ENCODE results near the gene CNGA2.

CNGA2 gene

DNA sequence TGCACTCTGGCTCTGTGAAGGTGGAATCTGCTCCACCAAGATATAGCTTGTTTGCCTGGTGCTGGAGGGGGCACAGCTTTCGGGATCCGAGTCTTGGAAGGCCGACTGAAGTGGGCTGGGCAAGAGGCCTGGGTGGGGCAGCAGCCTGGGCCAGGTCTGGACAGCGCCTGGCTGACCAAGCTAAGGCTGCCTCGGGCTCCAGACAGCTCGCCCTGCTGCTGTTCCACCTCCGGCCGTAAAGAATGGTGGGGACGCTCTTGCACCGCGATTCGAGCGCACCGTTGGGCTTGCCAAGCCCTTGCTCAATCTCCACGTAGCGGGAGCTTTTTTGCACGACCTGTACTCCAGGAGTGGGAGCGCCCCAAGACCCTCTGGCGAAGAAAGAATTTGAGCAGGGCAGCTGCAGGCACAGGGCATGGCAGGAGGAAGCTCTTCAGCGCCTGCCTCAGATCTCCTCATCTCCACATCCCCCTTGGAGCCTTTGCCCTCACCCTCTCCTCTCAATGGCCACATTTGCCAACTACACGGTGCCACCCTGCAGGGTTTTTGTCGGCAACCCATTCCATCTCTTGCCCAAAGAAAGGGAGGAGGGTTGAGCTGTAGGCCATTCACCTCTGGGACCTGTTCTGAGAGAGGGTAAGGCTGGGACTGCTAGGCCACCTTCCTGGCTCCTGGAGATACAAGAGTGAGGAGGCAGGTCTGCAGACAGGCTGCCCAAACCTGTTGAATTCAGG is 18.9 kb downstream of the CNGA2 start:
- TF ChIP-seq EZH2 (IDR thresholded peaks at IDR 0.05; ENCODE audit: borderline replicate concordance, low read depth, low read length, severe bottlenecking), result no peak
- TF ChIP-seq, protein P1, sequence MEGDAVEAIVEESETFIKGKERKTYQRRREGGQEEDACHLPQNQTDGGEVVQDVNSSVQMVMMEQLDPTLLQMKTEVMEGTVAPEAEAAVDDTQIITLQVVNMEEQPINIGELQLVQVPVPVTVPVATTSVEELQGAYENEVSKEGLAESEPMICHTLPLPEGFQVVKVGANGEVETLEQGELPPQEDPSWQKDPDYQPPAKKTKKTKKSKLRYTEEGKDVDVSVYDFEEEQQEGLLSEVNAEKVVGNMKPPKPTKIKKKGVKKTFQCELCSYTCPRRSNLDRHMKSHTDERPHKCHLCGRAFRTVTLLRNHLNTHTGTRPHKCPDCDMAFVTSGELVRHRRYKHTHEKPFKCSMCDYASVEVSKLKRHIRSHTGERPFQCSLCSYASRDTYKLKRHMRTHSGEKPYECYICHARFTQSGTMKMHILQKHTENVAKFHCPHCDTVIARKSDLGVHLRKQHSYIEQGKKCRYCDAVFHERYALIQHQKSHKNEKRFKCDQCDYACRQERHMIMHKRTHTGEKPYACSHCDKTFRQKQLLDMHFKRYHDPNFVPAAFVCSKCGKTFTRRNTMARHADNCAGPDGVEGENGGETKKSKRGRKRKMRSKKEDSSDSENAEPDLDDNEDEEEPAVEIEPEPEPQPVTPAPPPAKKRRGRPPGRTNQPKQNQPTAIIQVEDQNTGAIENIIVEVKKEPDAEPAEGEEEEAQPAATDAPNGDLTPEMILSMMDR (IDR thresholded peaks at IDR 0.05; ENCODE audit: borderline replicate concordance, extremely low read depth, low read length, poor library complexity, severe bottlenecking), result no peak
- H2AFZ ChIP-seq (ENCODE audit: low read depth, low read length), result no peak overlapping the region

DNA sequence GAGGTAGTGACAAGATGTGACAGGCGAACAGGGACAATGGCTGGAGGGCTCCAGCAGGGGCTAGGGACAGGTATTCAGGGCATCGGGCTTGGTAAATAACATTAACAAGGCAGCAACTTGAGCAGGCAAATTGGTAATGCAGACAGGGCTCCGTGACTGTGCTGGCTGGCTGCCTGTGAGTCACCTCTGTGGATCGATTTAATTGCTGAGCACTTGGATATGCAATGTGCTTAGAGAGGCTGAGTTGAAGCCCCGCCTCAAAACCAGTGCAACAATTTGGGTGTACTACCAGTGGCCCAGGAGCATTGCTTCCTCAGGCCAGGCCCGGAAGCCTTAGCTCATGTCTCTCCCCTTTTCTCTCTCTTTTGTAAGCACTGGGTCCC is 19.5 kb downstream of the CNGA2 start:
- Histone ChIP-seq H3K36me3 (ENCODE audit: insufficient read depth, low read length) (no peaks in the 10 kb centered on the region), H3K27me3 (ENCODE audit: insufficient read depth, low read length, poor library complexity) (no peaks in the 10 kb centered on the region), H4K20me1 (ENCODE audit: insufficient read depth, low read length) (no peaks in the 10 kb centered on the region), H3K4me2 (ENCODE audit: insufficient read depth, low read length) (no peak overlapping the region), H2AFZ (ENCODE audit: low read depth, low read length) (no peak overlapping the region), H3K9me3 (ENCODE audit: insufficient read depth, low read length, severe bottlenecking) (no peaks in the 10 kb centered on the region), H3K4me1 (ENCODE audit: insufficient read depth, low read length) (no peaks in the 10 kb centered on the region), H3K9ac (ENCODE audit: low read depth, low read length) (no peak overlapping the region), H3K4me3 (ENCODE audit: low read depth in 1 of 2, low read length in 2 of 2) (no peak overlapping the region), H3K27ac (ENCODE audit: low read length) (no peak overlapping the region), H3K79me2 (ENCODE audit: insufficient read depth, low read length) (no peaks in the 10 kb centered on the region)
- TF ChIP-seq, protein P1 (IDR thresholded peaks at IDR 0.05; ENCODE audit: borderline replicate concordance, extremely low read depth, low read length, poor library complexity, severe bottlenecking), result no peak
- TF ChIP-seq EZH2 (IDR thresholded peaks at IDR 0.05; ENCODE audit: borderline replicate concordance, low read depth, low read length, severe bottlenecking), result no peak
- ATAC-seq (ENCODE audit: insufficient read depth, low read depth), result no peak
- DNase-seq, result no peak

More for the DNA sequence above, 18.9 kb downstream of the CNGA2 start:
- ATAC-seq (ENCODE audit: insufficient read depth, low read depth) (no peak), DNase-seq (no peak)
- Histone ChIP-seq H3K27me3 (ENCODE audit: insufficient read depth, low read length, poor library complexity) (no peaks in the 10 kb centered on the region), H3K36me3 (ENCODE audit: insufficient read depth, low read length) (no peaks in the 10 kb centered on the region), H3K79me2 (ENCODE audit: insufficient read depth, low read length) (no peaks in the 10 kb centered on the region), H3K4me2 (ENCODE audit: insufficient read depth, low read length) (no peak overlapping the region), H3K9ac (ENCODE audit: low read depth, low read length) (no peak overlapping the region), H3K4me3 (ENCODE audit: low read depth in 1 of 2, low read length in 2 of 2) (no peak overlapping the region), H3K27ac (ENCODE audit: low read length) (no peak overlapping the region), H4K20me1 (ENCODE audit: insufficient read depth, low read length) (no peaks in the 10 kb centered on the region), H3K4me1 (ENCODE audit: insufficient read depth, low read length) (no peaks in the 10 kb centered on the region), H3K9me3 (ENCODE audit: insufficient read depth, low read length, severe bottlenecking) (no peaks in the 10 kb centered on the region)

GRCh38 chrX:151754641-151755215 is 20.2 kb downstream of the CNGA2 start:
- TF ChIP-seq, protein P1 (IDR thresholded peaks at IDR 0.05; ENCODE audit: borderline replicate concordance, extremely low read depth, low read length, poor library complexity, severe bottlenecking), result no peak
- no peak for TF ChIP-seq EZH2 (IDR thresholded peaks at IDR 0.05; ENCODE audit: borderline replicate concordance, low read depth, low read length, severe bottlenecking)
- no peaks in the 10 kb centered on the region for H3K27me3 ChIP-seq (ENCODE audit: insufficient read depth, low read length, poor library complexity)
- no peak overlapping the region for H3K9ac ChIP-seq (ENCODE audit: low read depth, low read length)
- H3K36me3 ChIP-seq (ENCODE audit: insufficient read depth, low read length), result no peaks in the 10 kb centered on the region
- no peak overlapping the region for H3K27ac ChIP-seq (ENCODE audit: low read length)
- H4K20me1 ChIP-seq (ENCODE audit: insufficient read depth, low read length), result no peaks in the 10 kb centered on the region
- H3K4me2 ChIP-seq (ENCODE audit: insufficient read depth, low read length), result no peak overlapping the region
- H3K4me3 ChIP-seq (ENCODE audit: low read depth in 1 of 2, low read length in 2 of 2), result no peak overlapping the region
- ATAC-seq (ENCODE audit: insufficient read depth, low read depth) (no peak), DNase-seq (no peak)
- H3K4me1 ChIP-seq (ENCODE audit: insufficient read depth, low read length), result no peaks in the 10 kb centered on the region
- no peak overlapping the region for H2AFZ ChIP-seq (ENCODE audit: low read depth, low read length)
- no peaks in the 10 kb centered on the region for H3K9me3 ChIP-seq (ENCODE audit: insufficient read depth, low read length, severe bottlenecking)
- H3K79me2 ChIP-seq (ENCODE audit: insufficient read depth, low read length), result no peaks in the 10 kb centered on the region
